ENCODE results near the gene NKX1-1. TPM values are rescaled to one million over a fixed set of nuclear protein-coding genes. Genes with fewer than 3 reads are reported as not detected.
"Not testable (repeated sequence)": the region's sequence is repeated elsewhere in the genome, so short reads cannot be mapped to it uniquely, and the experiment has no call there.

Gene NKX1-1
- total RNA-seq, 6 donors from 2014 or later, result not detected

GRCh38 chr4:1395941-1396805 lies 10.1 kb downstream of the NKX1-1 start:
- DNase-seq (no peak), ATAC-seq (ENCODE audit: low FRiP score in 2 of 2) (no peak)
- Histone ChIP-seq H3K27ac (no peak overlapping the region), H3K9me3 (peaks cover 0 to 7% (median 2%) of the 10 kb centered on the region in 4 donors), H3K4me1 (no peaks in the 10 kb centered on the region), H3K36me3 (peaks cover 0 to 23% (median 20%) of the 10 kb centered on the region in 4 donors), H3K4me3 (no peak overlapping the region), H3K27me3 (peaks cover 0 to 7% (median 3%) of the 10 kb centered on the region in 4 donors)
- WGBS, 2 donors, result 93 to 95% methylated on average over 11 of the region's 13 CpGs
- no peak for TF ChIP-seq POLR2AphosphoS5 (IDR thresholded peaks at IDR 0.05)
- TF ChIP-seq CTCF (IDR thresholded peaks at IDR 0.05), result no peak
- TF ChIP-seq POLR2A (IDR thresholded peaks at IDR 0.05), result no peak
- TF ChIP-seq EP300 (IDR thresholded peaks at IDR 0.05), result no peak

GRCh38 chr4:1395389-1395820 lies 10.8 kb downstream of the NKX1-1 start:
- H3K4me1 ChIP-seq; H3K27ac ChIP-seq; DNase-seq; ATAC-seq (ENCODE audit: low FRiP score in 2 of 2); H3K27me3 ChIP-seq; H3K4me3 ChIP-seq: not testable (repeated sequence)
- H3K36me3 ChIP-seq, result peaks cover 0 to 23% (median 20%) of the 10 kb centered on the region in 4 donors
- WGBS, 2 donors, result 95 to 97% methylated on average over 16 to 26 of the region's 26 CpGs
- H3K9me3 ChIP-seq, result peaks cover 0 to 10% (median 2%) of the 10 kb centered on the region in 4 donors

- 91 to 96% methylated on average over 36 to 58 of the region's 63 CpGs for WGBS, 2 donors
- ATAC-seq (ENCODE audit: low FRiP score in 2 of 2), result not testable (repeated sequence)
Measured at GRCh38 chr4:1394554-1395388, 11.5 kb downstream of the NKX1-1 start.

GRCh38 chr4:1393866-1394265 lies 12.4 kb downstream of the NKX1-1 start:
- H3K36me3 ChIP-seq, result peaks cover 0 to 29% (median 20%) of the 10 kb centered on the region in 4 donors
- WGBS, 2 donors, result 87 to 96% methylated on average over 5 to 10 of the region's 10 CpGs

More at GRCh38 chr4:1394554-1395388, 11.5 kb downstream of the NKX1-1 start:
- not testable (repeated sequence) for H3K4me1 ChIP-seq, H3K27me3 ChIP-seq, H3K27ac ChIP-seq, DNase-seq, H3K4me3 ChIP-seq
- Histone ChIP-seq H3K36me3 (peaks cover 0 to 23% (median 20%) of the 10 kb centered on the region in 4 donors), H3K9me3 (peaks cover 0 to 10% (median 2%) of the 10 kb centered on the region in 4 donors)

GRCh38 chr4:1393363-1393762 lies 12.9 kb downstream of the NKX1-1 start:
- H3K27me3 ChIP-seq; H3K4me1 ChIP-seq; H3K4me3 ChIP-seq; ATAC-seq (ENCODE audit: low FRiP score in 2 of 2); DNase-seq; H3K27ac ChIP-seq: not testable (repeated sequence)
- H3K36me3 ChIP-seq, result peaks cover 0 to 29% (median 20%) of the 10 kb centered on the region in 4 donors
- WGBS, 2 donors, result 97% methylated on average over 5 of the region's 5 CpGs
- peaks cover 0 to 19% (median 8%) of the 10 kb centered on the region in 4 donors for H3K9me3 ChIP-seq

More at GRCh38 chr4:1393866-1394265, 12.4 kb downstream of the NKX1-1 start:
- DNase-seq, result no peak
- no peak for ATAC-seq (ENCODE audit: low FRiP score in 2 of 2)
- peaks cover 0 to 14% (median 4%) of the 10 kb centered on the region in 4 donors for H3K9me3 ChIP-seq
- TF ChIP-seq POLR2AphosphoS5 (IDR thresholded peaks at IDR 0.05) (no peak), CTCF (IDR thresholded peaks at IDR 0.05) (no peak), EP300 (IDR thresholded peaks at IDR 0.05) (no peak), POLR2A (IDR thresholded peaks at IDR 0.05) (no peak)
- H3K27me3 ChIP-seq, result no peaks in the 10 kb centered on the region
- H3K4me3 ChIP-seq, result no peak overlapping the region
- H3K27ac ChIP-seq, result no peak overlapping the region
- H3K4me1 ChIP-seq, result no peaks in the 10 kb centered on the region
